Measurements from ENCODE around the gene EI24.

- TF ChIP-seq PHB2 (IDR thresholded peaks at IDR 0.05; ENCODE audit: low read depth) (no peak), CTCF (IDR thresholded peaks at IDR 0.05 in 2 of 3, conservative IDR thresholded peaks at IDR 0.05 in 1 of 3; ENCODE audit: insufficient read depth in 2 of 3, low read depth in 1 of 3, low read length in 3 of 3) (no peak), ZNF740 (CRISPR knock-in tag; IDR thresholded peaks at IDR 0.05) (no peak), ZNF740 (tag; IDR thresholded peaks at IDR 0.05) (no peak), CBX5 (IDR thresholded peaks at IDR 0.05; ENCODE audit: borderline replicate concordance, low read depth) (no peak), TEAD4 (IDR thresholded peaks at IDR 0.05; ENCODE audit: low read length) (no peak), TEAD4 (CRISPR knock-in tag; IDR thresholded peaks at IDR 0.05; ENCODE audit: borderline replicate concordance) (no peak), FOXA1 (IDR thresholded peaks at IDR 0.05; ENCODE audit: borderline replicate concordance) (no peak), MBD2 (IDR thresholded peaks at IDR 0.05; ENCODE audit: borderline replicate concordance, low read depth) (no peak), MTA3 (IDR thresholded peaks at IDR 0.05; ENCODE audit: borderline replicate concordance) (no peak), KAT2B (IDR thresholded peaks at IDR 0.05; ENCODE audit: low read depth, low read length) (no peak), CREM (IDR thresholded peaks at IDR 0.05; ENCODE audit: low read depth) (no peak), PRDM10 (IDR thresholded peaks at IDR 0.05; ENCODE audit: partially characterized antibody) (no peak)
Measured at GRCh38 chr11:125587480-125587879, 18.2 kb downstream of the EI24 start.
